Astrocyte of the cerebellum (primary cell): Measurements from ENCODE around the gene DYNLL1.
"Not testable (repeated sequence)": the region's sequence is repeated elsewhere in the genome, so short reads cannot be mapped to it uniquely, and the experiment has no call there.

Source experiments
- DNase-seq: peaks from one replicate; pipeline ENCODE4 v3.0.0-alpha.2; 2011; ENCODE audit warnings: low read depth
- H3K4me3 ChIP-seq: 2 replicates; pipeline ENCODE4 v1.5.1; 2011; ENCODE audit warnings: mild to moderate bottlenecking, low read depth, low read length, moderate library complexity
- in situ Hi-C: cut with HindIII; loops from 2 replicates; pipeline ENCODE4 v1.10.0; 2017; ENCODE audit warnings: low sequenced_read_pairs
- TF ChIP-seq, protein P1 (sequence below): IDR thresholded peaks from 2 replicates; pipeline ENCODE4 v1.5.1; 2012; ENCODE audit warnings: low read length, low read depth, moderate library complexity, mild to moderate bottlenecking; ENCODE audit errors: missing control alignments

The DYNLL1 gene

DNA sequence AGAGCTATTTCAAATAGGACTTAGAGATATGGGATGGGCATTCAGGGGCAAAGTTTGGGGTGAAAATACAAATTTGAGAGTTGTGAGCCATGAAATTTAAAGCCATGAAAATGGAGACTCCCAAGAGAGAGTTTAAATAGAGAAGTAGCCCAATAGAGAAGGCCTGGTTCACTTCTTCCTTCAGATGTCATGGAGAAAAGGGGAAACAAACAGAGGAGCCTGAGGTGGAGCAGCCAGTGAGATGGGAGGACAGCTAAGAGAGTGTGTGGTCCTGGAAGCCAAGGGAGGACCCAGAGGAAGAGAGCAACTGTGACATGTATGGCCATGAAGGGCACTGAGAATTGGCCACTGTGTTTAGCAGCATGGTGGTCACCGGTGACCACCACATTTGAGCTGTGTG lies 12.3 kb upstream of the DYNLL1 start:
- no peak for DNase-seq
- in situ Hi-C loops, result no loop called here
- no peak overlapping the region for H3K4me3 ChIP-seq
- TF ChIP-seq, protein P1, sequence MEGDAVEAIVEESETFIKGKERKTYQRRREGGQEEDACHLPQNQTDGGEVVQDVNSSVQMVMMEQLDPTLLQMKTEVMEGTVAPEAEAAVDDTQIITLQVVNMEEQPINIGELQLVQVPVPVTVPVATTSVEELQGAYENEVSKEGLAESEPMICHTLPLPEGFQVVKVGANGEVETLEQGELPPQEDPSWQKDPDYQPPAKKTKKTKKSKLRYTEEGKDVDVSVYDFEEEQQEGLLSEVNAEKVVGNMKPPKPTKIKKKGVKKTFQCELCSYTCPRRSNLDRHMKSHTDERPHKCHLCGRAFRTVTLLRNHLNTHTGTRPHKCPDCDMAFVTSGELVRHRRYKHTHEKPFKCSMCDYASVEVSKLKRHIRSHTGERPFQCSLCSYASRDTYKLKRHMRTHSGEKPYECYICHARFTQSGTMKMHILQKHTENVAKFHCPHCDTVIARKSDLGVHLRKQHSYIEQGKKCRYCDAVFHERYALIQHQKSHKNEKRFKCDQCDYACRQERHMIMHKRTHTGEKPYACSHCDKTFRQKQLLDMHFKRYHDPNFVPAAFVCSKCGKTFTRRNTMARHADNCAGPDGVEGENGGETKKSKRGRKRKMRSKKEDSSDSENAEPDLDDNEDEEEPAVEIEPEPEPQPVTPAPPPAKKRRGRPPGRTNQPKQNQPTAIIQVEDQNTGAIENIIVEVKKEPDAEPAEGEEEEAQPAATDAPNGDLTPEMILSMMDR, result no peak

DNA sequence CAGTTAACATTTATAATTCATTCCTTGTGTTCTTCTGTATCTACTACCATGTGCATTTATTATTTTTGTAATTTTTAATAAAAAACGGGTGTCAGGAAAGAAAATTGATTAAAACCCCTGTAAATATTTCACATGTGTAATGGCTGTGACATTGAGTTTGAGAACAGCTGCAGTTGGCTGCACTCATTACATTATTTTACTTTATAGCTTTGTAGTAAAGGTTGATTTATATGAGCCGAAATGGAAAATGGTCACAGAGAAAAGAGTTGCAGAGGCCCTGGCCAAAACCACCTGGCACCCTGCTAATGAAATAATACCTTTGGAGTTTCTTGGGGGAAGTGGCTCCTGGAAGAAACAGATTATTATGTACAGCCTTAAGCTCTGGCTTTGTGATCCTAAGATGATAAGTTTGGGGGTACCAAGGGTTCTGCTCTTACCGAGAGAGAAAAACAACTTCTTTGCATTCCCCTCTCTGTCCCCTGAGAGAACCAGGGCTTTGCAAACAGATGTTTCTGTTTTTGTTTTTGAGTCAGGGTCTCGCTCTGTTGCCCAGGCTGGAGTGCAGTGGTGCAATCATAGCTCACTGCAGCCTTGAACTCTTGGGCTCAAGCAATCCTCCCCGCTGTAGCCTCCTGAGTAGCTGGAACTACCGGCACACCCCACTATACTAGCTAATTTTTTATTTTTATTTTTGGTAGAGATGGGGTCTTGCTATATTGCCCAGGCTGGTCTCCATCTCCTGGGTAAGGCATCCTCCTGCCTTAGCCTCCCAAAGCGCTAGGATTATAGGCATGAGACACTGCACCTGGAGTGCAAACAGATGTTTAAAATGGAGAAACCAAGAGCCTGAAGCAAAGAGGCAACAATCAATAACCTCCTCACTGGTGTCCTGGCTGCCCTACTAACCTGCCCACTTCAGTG lies 9.7 kb upstream of the DYNLL1 start:
- DNase-seq, result no peak
- in situ Hi-C loops, result no loop called here
- no peak overlapping the region for H3K4me3 ChIP-seq
- TF ChIP-seq, protein P1, result no peak

DNA sequence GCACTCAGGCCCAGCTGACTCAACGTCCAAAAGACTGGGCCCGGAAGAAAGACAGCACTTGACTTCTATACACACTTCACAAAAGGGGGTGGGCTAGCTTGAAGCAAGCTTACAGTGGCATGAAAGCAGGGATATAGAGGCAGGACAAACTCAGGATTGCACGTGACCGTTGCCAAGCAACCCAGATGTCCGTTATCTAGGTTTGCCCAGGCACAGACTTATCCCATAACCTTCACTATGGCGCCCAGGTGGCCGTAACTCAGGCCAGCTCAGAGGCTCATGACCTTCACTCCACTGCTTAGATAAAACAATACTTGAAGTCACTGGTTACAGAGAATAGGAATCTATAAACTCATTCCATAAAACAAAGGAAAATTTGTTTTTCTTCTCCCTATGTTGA lies 8.4 kb upstream of the DYNLL1 start:
- in situ Hi-C loops, DNase-seq, H3K4me3 ChIP-seq: not testable (repeated sequence)

DNA sequence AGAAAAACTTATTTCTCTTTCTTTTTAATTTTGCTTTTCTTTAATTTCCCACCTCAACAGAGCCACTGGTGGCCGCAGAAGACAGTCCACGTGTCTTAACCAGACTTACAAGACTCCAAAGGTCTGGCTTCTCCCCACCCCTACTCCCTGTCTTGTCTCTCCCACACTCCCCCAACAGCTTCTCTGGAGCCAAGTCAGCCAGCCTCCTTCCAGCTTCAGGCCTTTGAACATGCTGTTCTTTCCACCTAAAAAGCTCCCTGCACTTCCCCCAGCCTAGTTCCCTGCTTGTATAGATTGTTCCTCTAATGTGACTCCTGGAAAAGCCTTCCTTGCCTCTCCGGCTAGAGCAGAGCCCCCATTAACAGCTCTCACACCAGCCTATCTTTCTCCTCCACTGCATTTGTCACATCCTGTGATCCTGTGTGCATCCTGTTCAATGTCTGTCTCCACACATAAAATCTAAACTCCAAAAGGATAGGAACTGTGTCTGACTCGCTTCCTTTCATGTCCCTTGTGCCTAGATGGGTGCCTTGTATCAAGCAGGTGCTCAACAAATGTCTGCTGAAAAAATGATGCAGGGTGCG lies 7.8 kb upstream of the DYNLL1 start:
- no peak for DNase-seq
- TF ChIP-seq, protein P1, result no peak
- H3K4me3 ChIP-seq, result no peak overlapping the region
- in situ Hi-C loops, result no loop called here

DNA sequence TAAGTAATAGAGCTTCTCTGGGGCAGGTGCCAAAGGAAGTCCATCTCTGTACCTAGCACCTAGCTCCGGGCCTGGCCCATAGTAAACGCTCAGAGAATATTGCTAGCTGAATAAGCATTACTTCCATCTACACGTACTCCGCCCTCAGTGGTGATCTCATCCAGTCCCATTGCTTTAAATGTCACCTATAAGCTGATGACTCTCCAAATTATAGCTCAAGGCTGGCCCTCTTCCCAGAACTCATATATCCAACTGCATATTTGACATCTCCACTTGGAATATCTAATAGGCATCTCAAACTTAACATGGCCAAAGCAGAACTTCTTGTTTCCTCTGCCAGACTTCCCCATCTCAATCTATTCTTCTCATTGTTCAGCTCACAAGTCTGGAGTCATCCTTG lies 6.9 kb upstream of the DYNLL1 start:
- no peak for DNase-seq
- in situ Hi-C loops, result no loop called here
- TF ChIP-seq, protein P1, result no peak
- no peak overlapping the region for H3K4me3 ChIP-seq

DNA sequence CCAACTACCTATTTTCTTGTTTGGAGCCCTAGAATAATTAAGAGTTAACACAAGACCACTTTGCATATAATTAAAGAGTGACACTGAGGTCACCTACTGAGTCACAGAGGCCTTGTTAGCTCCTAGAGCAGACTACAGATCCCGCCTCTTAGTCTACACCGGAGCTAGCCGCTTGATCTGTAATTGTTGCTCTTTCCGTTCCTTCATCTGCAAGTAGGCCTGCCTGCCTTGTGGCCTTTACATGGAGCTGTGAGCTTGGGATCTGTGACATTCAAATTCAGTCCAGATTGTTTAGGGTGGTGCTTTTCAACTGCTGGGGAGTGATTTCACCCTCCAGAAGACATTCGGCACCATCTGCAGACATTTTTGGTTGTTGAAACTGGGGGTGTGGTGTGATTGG lies 5.6 kb upstream of the DYNLL1 start:
- in situ Hi-C loops, result loop anchor here (10.0 kb wide), 1 partner anchor 266 kb away; no protein-coding TSS in a partner anchor
- no peak for DNase-seq
- TF ChIP-seq, protein P1, result no peak
- H3K4me3 ChIP-seq, result no peak overlapping the region
